GM12878 (cell line): Measurements from ENCODE around the gene FNDC3B. TPM values are rescaled to one million over a fixed set of nuclear protein-coding genes. Genes with fewer than 3 reads are reported as not detected.

Source experiments
- ATF2 ChIP-seq: IDR thresholded peaks from 2 replicates; pipeline ENCODE4 v1.6.1; 2012; ENCODE audit warnings: low read length, inconsistent platforms
- ATF7 ChIP-seq: fragments of 450-650 bp; IDR thresholded peaks from 2 replicates; pipeline ENCODE4 v1.6.1; 2016; ENCODE audit warnings: low read depth, mild to moderate bottlenecking
- BCL3 ChIP-seq: IDR thresholded peaks from 2 replicates; pipeline ENCODE4 v1.6.1; 2011; ENCODE audit warnings: borderline replicate concordance, low read depth, mild to moderate bottlenecking, moderate library complexity, low read length; ENCODE audit not compliant: insufficient read depth, poor library complexity, severe bottlenecking
- CEBPZ ChIP-seq: fragments of 150-350 bp; IDR thresholded peaks from 2 replicates; pipeline ENCODE4 v1.6.1; 2016; ENCODE audit warnings: low read depth, low read length
- E2F4 ChIP-seq: IDR thresholded peaks from 2 replicates; pipeline ENCODE4 v1.6.1; 2012; ENCODE audit warnings: low read depth, low read length, improper control_type of control experiment
- E2F8 ChIP-seq: fragments of 450-650 bp; IDR thresholded peaks from 2 replicates; pipeline ENCODE4 v1.6.1; 2018; ENCODE audit warnings: mild to moderate bottlenecking, low read depth, moderate library complexity; ENCODE audit not compliant: partially characterized antibody
- ELK1 ChIP-seq: IDR thresholded peaks from 2 replicates; pipeline ENCODE4 v1.6.1; 2012; ENCODE audit warnings: low read depth, low read length, improper control_type of control experiment
- HDGF ChIP-seq: fragments of 450-650 bp; IDR thresholded peaks from 2 replicates; pipeline ENCODE4 v1.6.1; 2016; ENCODE audit warnings: antibody characterized with exemption
- KLF5 ChIP-seq: fragments of 450-650 bp; IDR thresholded peaks from 2 replicates; pipeline ENCODE4 v1.6.1; 2014; ENCODE audit warnings: mild to moderate bottlenecking; ENCODE audit not compliant: partially characterized antibody
- MTA2 ChIP-seq: fragments of 450-650 bp; IDR thresholded peaks from 2 replicates; pipeline ENCODE4 v1.6.1; 2016; ENCODE audit warnings: low read depth, mild to moderate bottlenecking, moderate library complexity
- NBN ChIP-seq: fragments of 450-650 bp; IDR thresholded peaks from 2 replicates; pipeline ENCODE4 v1.6.1; 2016
- NFIC ChIP-seq: IDR thresholded peaks from 2 replicates; pipeline ENCODE4 v1.6.1; 2012; ENCODE audit warnings: low read depth, mild to moderate bottlenecking, inconsistent platforms, low read length, moderate library complexity
- NFXL1 ChIP-seq: fragments of 450-650 bp; IDR thresholded peaks from 2 replicates; pipeline ENCODE4 v1.6.1; 2017; ENCODE audit warnings: antibody characterized with exemption, mild to moderate bottlenecking, borderline replicate concordance
- PML ChIP-seq: IDR thresholded peaks from 2 replicates; pipeline ENCODE4 v1.6.1; 2012; ENCODE audit warnings: low read length, inconsistent platforms
- RUNX3 ChIP-seq: IDR thresholded peaks from 2 replicates; pipeline ENCODE4 v1.6.1; 2012; ENCODE audit warnings: low read length, inconsistent platforms
- SIX5 ChIP-seq: IDR thresholded peaks from 2 replicates; pipeline ENCODE4 v1.6.1; 2011; ENCODE audit warnings: mild to moderate bottlenecking, low read depth, low read length, moderate library complexity; ENCODE audit not compliant: severe bottlenecking
- TCF3 ChIP-seq: IDR thresholded peaks from 2 replicates; pipeline ENCODE4 v1.6.1; 2012; ENCODE audit warnings: low read depth, mild to moderate bottlenecking, low read length, borderline replicate concordance; ENCODE audit not compliant: insufficient read depth
- polyA plus RNA-seq, 11 experiments: library from polyadenylated mRNA; depleted of rRNA in 4 of 11; unstranded in 6 of 11; stranded (reverse) in 5 of 11; fragments of >200 nt; fragmentation: Nextera tagmentation in 4 of 11; fragmentation: Illumina TruSeq in 1 of 11; extraction: Ambion mirVana in 4 of 11; extraction: Trizol in 1 of 11; gene quantifications; 1 replicate in 1 of 11; 2 replicates in 10 of 11; pipeline versions ENCODE4 v1.2.1 to v1.2.3, GENCODE V29; 2011 to 2016; ENCODE audit warnings: inconsistent platforms in 2 of 11, missing spikeins in 2 of 11, low read depth in 1 of 11
- total RNA-seq, 4 experiments: library from RNA; depleted of rRNA in 3 of 4; stranded (reverse); fragments of >200 nt in 3 of 4; fragmentation: Illumina TruSeq in 1 of 4; extraction: Trizol in 1 of 4; gene quantifications; 2 replicates each; pipeline versions ENCODE4 v1.2.1 to v1.2.3, GENCODE V29; 2013 to 2021

FNDC3B gene
- total and polyA plus RNA-seq, 10 of the 15 experiments (the other 5 are each of a cell fraction or from before 2014, with no cell fraction given), result 7.9 to 35.0 (median 18.5) TPM

- TF ChIP-seq SIX5 (no peak), ATF2 (0 out of 2 replicates have a peak, but pooled peaks have one; percentile 15), NBN (no peak; the same call in 1 of the 2 replicates), E2F8 (no peak), KLF5 (no peak), RUNX3 (no peak), PML (no peak), NFXL1 (no peak), ELK1 (0 out of 2 replicates have a peak, but pooled peaks have one; percentile 24), BCL3 (no peak), TCF3 (no peak), MTA2 (peak; percentile 52), HDGF (no peak), ATF7 (no peak), CEBPZ (no peak), NFIC (peak; percentile 85), E2F4 (no peak)
These were observed 103.6 kb downstream of the FNDC3B start (continued) for GRCh38 chr3:172142864-172143451.
